Activated CD4-positive, alpha-beta T cell treated with anti-CD3 and anti-CD28 coated beads, Interleukin-2, amount 50 U/mL, for 4 hours (primary cell): ENCODE measurements around the gene RNF225.
"Not testable (repeated sequence)": the region's sequence is repeated elsewhere in the genome, so short reads cannot be mapped to it uniquely, and the experiment has no call there.

Experiments
- DNase-seq, 2 experiments: peaks; one replicate each; pipeline ENCODE4 v3.0.0-alpha.2; 2020

RNF225 gene

DNA sequence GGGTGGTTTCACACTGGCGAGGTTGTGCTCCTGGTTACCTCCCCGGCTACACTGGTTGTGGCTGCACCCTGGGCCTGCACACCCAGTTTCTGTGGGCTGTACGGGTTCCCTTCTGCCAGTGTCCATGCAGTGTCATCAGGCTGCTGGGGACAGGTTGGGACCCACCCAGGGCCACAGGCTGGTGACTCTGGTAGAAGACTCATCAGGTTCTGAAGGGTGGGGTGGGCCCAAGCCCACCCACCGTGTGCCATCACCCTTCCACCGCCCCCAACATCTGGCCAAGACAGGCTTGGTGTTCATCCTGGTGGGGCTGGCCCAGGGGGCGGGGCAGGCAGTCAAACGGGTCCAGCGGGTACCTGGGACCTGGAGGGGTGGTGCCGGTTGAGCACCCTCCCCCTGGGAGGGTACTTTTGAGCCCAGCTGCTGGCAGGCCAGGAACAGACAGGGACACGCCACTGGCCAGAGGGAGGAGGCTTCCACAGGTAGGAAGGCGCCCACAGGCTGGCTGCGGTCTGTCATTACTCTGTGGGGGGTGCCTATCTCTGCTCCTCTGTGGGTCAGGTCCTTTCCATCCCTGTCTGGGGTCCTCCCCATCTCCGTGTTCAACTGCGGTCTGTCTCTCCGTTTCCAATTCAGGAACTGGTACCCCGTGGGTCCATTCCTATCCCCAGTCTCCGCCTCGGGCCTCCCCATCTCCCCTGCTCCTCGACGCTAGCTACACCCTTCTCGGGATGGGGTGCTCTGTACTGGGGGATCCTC is at the start of gene RNF225:
TSS of gene RNF225 (plus strand) at position 437 of the 759 bp plus-strand sequence. CDS start 434 bp downstream, outside the sequence.
- DNase-seq = no peak

DNA sequence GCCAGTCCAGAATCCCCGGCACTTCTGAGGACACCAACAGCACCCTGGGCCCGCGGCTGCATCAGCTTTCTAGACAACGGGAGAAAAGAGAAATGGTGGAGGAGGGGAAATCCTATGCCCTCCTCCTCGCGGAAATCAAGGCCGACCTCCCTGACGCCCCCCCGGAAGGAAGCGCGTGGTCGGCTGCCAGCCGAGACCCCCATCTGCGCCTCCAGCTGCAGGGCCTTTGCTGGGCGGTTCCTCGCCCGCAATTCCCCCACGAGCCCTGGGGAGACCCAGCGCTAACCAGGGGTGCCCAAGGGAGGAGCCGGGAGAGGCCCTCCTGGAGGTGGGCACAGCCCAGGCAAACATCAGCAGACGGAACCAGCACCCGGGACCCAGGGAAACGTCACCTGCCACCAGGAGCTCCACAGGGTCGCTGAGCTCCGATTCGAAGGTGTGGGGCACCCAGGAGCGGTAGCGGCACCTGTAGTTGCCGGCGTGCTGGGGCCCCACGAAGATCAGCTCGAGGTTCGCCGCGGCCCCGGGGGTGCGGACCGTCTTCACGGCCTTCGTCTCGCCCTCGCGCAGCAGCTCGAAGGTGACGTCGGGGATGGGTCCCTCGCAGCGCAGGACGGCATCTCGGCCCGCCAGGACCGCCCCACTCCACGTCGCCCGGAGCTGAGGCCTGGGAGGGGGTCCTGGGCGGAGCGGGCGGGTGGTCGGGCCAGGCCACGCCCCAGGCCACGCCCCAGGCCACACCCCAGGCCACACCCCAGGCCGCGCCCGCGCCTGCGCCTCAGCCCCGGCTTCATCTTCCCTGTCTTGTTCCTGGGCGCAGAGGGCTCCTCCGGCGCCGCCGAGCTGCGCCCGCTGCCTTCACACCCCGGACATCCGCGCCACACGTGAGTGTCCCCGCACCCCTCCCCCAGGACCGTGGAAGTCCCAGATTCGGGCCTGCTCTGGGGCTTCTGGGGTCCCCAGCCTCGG is 48.2 kb upstream of the RNF225 start:
- peak; percentile 32 to 35 for DNase-seq

GRCh38 chr19:58348080-58348479 is 47.4 kb upstream of the RNF225 start:
- not testable (repeated sequence) for DNase-seq

DNA sequence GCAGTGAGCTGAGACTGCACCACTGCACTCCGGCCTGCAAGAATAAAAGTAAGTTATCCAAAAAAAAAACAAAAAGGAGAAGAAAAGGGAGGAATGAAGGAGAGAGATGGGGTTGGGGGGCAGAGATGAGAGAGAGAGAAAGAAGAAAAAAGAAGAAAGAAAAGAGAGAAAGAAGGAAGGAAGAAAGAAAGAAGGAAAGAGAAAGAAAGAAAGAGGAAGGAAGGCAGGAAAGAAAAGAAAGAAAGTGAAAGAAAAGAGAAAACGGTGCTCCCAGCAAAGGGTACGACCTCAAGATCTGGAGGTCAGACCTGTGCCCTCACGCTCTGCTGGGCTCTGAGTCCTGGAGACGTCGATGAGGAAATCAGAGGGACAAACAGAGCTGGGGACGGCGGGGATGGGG is 45.9 kb upstream of the RNF225 start:
- DNase-seq = no peak

- no peak for DNase-seq
Observed at GRCh38 chr19:58350001-58350861, 45.2 kb upstream of the RNF225 start.

GRCh38 chr19:58350871-58351557 is 44.4 kb upstream of the RNF225 start:
- no peak for DNase-seq

- no peak for DNase-seq
Observed at GRCh38 chr19:58351558-58351878, 43.9 kb upstream of the RNF225 start.

GRCh38 chr19:58351990-58352755 is 43.3 kb upstream of the RNF225 start:
- DNase-seq = no peak

- DNase-seq = no peak
Observed at GRCh38 chr19:58352760-58353671, 42.4 kb upstream of the RNF225 start, which contains the start of gene A1BG. A1BG (minus strand) TSS chr19:58353492; CDS start chr19:58353437, 55 bp downstream.

DNA sequence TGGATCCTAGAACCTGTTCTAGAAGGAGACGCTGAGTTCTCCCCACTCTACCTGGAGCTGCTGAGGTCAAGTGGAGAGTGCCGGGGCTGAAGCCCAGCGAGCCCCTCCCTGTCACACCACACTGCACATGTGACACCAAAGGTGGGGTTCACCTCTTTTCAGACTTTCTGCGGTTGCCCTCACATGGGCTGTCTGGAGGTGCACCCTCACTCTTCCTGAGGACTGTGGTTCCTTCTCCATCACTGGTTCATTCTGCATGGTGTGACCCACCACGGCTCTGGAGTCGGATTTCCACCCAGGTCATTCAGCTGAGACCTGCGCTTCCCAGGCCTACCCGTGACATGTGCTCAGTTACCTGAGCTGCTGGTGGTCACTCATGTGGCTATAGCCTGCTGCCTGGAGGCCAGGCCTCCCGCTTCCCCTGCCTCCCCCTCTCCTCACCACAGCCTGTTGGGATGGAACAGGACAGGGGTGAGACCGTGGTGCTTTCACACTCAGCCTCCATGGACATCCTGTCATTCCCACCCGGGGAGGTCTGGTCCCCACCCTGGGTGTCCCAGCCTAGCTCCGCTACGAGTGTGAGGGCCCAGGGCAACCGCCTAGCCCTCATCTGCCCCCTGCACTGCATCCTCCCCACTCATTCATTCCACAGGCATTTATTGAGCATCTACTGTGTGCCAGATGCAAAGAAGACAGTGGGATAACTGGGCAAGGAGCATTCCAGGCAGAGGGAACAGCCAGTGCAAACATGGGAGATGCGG is 41.6 kb upstream of the RNF225 start:
- DNase-seq = no peak

DNA sequence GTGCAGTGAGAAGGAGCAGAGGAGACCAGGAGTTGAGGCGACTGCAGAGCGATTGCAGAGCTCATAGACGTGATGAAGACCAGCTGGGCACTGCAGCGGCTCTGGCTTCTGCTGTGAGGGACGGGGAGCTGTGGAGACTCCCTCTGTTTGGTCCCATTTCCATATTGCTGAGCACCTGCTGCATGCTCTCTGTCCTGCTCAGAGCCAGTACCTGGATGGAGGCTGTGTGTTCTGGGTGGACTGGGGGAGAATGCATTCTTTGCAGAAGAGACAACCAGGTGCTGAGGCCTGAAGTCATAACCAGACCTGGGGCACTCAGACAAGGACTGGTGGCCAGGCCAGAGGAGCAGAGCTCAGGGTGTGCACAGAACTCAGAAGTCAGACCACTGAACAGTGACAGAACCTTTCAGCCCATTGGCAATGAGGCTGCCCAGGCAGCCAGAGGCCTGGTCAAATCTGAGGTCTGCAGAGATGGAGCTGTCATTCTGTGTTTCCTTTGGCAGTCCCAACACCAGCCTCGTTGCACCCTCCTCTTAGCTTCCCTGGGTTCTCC is 40.9 kb upstream of the RNF225 start:
- DNase-seq = no peak

DNA sequence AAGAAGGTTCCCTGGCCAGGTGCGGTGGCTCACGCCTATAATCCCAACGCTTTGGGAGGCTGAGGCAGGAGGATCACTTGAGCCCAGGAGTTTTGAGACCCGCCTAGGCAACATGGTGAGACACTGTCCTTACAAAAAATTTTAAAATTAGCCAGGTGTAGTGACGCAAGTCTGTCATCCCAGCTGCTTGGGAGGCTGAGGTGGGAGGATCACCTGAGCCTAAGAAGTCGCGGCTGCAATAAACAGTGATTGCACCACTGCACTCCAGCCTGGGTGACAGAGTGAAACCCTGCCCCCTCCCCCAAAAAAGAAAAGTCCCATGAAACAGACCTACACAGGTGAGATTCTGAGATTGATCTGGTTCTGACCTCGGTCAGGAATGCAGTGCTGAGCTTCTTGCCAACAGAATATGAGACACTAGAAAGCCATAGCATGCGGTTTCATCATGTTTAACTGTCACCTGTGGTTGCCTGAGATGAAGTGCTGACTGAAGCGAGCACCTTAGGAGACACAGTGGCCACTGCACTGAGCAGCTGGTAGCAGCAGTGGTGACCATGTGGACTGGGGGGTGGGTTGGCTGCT is 40.1 kb upstream of the RNF225 start:
- DNase-seq = no peak

DNA sequence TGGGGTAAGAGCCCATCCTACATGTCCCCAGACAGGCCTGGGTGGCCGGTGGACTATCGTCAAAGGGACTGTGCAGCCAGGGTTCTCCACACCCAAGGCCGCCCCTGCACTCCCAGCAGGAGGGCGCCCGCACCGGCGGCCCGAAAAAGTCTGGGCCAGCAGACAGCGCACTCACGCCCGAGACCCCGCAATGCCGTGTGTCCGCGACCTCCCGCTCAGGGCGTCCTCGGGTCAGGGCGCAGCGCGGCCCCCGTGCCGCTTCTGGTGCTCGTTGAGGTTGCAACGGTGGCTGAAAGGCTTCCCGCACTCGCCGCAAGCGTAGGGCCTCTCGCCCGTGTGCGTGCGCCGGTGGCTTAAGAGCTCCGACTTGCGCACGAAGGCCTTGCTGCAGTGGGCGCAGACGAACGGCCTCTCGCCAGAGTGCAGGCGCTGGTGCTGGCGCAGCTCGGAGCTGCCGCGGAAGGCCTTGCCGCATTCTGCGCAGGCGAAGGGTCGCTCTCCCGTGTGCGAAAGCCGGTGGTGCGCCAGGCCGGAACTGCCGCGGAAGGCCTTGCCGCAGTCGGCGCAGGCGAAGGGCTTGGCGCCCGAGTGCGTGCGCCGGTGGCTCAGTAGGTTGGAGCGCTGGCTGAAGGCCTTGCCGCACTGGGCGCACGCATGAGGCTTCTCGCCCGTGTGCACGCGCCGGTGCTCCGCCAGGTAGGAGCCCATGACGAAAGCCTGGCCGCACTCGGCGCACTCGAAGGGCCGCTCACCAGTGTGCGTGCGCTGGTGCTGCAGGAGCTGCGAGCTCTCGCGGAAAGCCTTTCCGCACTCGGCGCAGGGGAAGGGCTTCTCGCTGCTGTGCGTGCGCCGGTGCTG is 39.3 kb upstream of the RNF225 start:
- peak in 1 of 2 experiments; percentile 13 for DNase-seq

DNA sequence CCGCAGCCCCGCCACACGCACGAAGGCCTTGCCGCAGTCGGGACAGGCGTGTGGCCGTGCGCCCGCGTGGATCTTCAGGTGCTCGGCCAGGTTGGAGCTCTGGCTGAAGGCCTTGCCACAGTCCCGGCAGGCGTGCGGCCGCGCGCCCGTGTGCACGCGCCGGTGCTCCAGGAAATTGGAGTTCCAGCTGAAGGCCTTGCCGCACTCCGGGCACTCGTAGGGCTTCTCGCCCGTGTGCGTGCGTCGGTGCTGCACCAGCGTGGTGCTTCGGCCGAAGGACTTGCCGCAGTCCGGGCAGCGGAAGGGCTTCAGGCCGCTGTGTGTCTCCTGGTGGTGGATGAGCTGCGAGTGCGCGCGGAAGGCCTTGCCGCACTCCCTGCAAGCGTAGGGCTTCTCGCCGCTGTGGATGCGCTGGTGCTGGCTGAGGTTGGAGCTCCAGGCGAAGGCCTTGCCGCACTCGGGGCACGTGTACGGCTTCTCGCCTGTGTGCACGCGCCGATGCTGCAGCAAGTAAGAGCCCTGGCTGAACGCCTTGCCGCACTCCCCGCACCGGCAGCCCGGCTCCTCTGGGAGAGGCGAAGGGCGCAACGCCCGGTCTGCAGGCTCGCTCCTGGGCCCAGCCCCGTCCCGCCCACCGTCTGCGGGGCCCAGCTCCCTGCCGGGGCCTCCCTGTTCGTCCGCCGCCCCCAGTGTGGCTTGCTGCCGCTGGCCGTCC is 38.5 kb upstream of the RNF225 start:
- no peak for DNase-seq

- DNase-seq = no peak
Observed at GRCh38 chr19:58357481-58358145, 37.8 kb upstream of the RNF225 start.

- peak; percentile 26 to 34 for DNase-seq
Observed at GRCh38 chr19:58361900-58362271, 33.6 kb upstream of the RNF225 start.
